ENCODE data around the gene MPRIP.
"Not testable (repeated sequence)": the region's sequence is repeated elsewhere in the genome, so short reads cannot be mapped to it uniquely, and the experiment has no call there.

The MPRIP gene

DNA sequence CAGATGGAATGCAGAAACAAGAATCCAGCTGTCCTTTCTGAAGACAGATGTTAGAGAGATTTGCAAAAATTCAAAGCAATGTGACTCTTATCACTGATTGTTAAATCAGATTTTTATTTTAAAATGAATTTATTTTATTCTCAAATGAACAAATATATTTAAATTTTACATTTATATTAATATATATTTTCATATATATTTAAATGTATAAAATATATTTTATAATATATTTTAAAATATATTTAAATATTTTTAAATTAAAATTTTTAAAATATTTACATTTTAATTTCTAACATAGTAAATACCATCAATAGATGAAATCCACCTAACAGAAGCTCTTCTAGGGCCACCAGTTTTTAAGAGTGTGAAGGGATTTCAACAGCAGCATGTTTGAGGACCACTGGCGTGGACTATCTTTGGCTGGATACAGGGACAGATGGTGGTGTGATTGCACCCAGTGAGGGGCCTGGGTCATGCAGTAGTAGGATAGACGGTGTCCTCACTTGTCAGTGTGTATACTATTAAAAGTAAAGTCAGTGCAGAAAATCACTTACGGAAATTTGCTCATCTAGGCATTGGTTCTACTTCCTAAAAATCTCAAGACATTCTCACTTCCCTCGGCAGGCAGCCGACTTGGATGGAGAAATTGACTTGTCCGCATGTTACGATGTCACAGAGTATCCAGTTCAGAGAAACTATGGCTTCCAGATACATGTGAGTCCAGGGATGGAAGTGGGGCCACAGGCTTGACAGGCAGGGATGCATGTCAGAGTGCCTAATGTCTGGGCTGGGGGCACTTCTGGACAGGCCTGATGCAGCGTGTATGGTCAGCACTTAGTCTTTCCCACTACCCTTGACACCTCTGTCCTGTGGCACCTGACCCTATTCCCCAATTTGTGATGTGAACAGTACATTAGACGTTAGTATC is 107.5 kb downstream of the MPRIP start:
- no peak for DNase-seq (ENCODE audit: low spot score)

DNA sequence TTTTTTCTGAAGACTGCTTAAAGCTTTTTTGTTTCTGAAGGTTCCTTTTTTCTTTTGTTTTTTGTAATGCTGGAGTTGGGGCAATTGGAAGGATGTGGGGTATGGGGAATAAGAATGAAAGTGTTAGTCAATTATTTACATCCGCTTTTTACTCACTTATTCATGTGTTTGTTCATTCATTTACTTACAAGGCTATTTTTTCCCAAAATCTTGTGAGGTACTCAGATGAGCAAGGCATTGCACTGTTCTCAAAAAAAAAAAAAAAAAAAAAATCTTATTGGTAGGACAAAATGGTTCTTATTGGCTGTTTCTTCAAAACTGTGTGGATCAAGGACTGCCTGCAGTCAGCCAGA is 108.2 kb downstream of the MPRIP start:
- DNase-seq (ENCODE audit: low spot score): no peak

DNA sequence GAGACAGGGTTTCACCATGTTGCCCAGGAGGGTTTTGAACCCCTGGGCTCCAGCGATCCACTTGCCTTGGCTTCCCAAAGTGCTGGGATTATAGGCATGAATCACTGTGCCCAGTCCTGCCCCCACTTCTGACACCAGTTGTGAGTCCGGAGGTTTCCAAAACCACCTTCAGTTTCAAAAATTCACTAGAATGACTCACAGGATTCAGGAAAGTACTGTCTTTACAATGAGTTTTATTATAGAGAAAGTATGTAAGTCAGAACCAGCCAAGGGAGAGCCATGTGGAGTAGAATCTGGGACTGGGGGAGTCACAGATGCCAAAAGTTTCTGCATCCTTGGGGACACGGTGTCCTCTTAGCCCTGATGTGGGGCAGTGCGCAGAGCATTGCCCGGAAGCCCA is 108.8 kb downstream of the MPRIP start:
- peak; percentile 70 for DNase-seq (ENCODE audit: low spot score)

DNA sequence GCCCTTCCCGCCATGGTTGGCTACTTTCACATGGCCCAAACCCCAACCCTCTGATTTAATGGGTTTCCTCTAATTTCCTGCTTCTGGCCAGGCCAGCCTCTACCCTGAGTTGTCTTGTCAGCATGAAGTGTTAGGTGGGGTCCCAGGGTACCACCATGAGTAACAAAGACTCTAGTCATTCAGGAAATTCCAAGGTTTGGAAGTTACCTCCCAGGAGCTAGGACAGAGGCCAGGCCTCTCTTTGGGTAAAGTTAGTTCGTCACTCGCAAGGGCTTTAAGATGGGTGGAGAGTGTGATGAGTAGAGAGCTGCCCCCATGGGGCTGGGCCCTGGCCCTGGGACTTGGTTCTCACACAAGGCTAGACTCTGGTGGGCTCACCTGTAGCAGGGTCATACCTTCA is 109.3 kb downstream of the MPRIP start:
- peak; percentile 20 for DNase-seq (ENCODE audit: low spot score)

DNA sequence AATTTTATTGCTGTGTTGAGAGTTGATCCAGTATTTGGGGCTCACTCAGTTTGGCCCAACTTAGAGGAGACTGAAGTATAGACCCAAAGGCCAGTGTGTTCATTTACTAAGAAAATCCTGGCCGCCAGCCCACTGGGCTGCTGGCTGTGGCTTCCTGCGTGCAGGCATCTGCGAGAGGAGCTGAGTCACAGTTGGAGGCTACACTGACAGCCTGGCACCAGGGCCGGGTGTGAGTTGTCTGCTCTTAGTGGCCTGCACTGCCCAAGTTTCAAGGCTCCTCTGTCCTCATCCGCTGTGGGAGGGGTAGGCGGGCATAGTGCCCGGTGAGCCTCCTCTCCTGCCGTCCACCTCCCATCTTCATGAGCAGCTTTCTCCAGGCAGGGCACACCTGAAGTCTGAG is 109.7 kb downstream of the MPRIP start:
- peak; percentile 94 for DNase-seq (ENCODE audit: low spot score)

DNA sequence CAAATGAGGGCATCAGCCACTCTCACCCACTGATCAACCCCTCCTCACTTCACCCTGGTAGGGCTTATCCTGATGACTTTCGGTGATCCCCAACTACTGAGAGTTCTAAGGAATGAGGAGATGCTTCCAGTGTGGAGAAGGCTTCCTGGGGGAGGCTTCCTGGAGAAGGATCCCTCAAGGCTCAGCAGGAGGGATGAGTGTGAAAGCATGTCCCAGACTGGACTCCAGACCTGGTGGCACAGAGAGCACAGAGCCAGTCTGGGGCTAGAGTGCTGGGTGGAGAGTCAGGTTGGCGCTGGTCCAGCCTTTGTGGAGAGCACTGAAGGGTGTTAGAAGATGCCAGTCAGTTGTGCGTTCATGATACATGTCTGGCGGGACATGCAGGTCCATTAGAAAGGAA is 110.1 kb downstream of the MPRIP start:
- DNase-seq (ENCODE audit: low spot score): peak; percentile 23

DNA sequence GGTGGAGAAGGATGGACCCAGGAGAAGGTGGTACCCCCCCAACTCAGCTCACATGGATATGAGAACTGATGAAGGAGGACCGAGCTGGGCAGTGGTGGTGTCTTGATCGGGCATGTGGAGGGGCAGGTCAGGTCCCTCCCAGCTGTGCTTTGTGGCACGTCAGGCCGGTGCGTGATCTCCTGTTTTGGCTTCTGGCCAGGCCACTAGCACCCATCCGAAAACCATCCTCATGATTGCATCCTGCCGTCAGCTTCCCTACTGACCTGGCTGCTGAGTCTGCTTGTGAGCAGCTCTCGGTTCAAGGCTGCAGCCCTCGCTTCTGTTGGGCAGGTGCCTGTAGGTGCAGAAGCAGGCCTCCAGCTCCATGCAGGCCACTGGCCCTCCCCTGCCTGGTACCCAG is 110.8 kb downstream of the MPRIP start:
- DNase-seq (ENCODE audit: low spot score): no peak

DNA sequence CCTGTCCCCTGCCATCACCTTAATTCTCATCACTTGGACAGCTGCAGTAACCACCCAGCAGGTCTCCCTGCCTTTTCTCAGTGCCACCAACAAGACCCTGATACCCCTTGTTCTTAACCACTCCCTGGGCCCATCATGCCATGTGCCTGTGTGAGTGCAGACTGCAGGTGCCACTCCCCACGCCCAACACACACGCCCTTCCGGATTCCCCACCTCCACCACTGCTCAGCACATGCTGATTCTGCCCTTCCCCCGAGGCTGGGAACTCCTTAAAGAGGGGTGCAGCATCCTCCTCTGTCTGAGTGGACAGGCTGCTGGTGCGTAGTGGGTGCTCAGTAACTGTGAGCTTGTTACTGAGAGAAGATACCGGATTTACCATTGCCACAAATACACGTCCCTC is 111.5 kb downstream of the MPRIP start:
- no peak for DNase-seq (ENCODE audit: low spot score)

DNA sequence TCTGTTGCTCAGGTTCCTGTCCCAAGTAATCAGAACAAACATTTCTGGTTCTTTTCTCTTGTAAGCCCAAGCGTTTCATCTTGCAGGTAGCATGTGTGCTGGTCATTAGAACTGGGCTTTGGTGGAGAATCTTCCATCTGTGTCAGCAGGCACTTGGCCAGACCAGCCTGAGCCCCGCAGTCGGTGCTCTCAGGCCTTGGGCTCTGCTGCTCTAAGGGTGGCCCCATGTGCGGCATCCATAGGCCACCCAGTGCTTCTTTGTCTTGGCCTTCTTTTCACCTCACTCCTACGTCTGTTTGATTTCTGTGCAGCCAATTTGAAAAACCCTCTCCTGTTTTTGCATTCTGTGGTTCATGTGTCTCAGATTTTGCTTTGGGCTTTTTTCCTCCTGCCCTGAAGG is 112.3 kb downstream of the MPRIP start:
- no peak for DNase-seq (ENCODE audit: low spot score)

DNA sequence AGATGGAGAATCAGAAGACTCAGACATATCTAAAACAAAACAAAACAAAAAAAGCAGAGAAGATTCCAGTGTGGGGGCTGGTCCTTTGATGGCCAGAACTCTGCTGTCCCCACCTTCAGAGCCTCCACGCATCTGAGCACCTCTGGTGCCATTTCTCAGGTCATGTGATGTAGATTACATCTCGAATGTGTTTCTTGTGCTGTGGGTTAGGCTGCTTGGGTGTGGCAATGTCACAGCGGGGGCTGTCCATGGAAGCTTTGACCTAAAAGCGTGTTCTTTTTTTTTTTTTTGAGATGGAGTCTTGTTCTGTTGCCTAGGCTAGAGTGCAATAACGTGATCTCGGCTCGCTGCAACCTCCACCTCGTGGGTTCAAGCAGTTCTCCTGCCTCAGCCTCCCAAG is 112.7 kb downstream of the MPRIP start:
- no peak for DNase-seq (ENCODE audit: low spot score)

DNA sequence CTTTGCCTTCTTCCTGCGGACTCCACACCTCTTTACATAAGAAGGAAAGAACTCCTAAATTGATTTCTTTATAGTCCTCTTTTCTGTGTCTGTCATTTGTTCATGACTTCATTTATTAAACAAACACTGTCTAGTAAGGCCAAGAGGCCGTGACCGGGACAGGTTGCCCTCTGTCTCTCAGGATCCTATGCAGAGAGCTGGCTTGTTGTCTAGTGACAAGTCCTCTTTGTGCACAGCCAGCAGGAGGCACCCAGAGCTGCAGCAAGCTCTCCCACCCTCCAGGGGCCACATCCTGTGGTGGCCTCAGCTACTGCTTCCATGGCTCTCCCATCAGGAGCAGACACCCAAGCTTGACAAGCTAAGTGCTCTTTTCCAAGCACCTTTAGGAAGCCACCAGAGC is 113.3 kb downstream of the MPRIP start:
- DNase-seq (ENCODE audit: low spot score): no peak

DNA sequence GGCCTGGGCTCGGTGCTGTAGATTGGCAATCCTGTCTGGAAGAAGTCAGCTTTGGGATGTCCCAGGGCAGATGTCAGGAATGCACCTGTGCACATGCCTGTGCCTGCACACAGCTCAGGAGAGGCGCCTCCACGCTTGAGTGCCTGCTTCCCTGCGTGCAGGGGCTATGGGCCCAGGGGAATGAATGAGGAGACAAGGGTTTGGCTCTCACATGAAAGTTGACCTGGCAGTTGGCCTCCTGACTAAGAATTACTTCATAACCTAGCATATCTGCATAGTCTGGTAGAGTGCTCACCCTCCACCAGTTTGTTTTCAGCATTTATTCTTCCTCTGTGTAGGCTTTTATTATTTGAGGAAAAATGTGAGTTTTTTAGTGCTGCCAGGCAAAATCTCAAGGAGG is 113.8 kb downstream of the MPRIP start:
- peak; percentile 82 for DNase-seq (ENCODE audit: low spot score)

DNA sequence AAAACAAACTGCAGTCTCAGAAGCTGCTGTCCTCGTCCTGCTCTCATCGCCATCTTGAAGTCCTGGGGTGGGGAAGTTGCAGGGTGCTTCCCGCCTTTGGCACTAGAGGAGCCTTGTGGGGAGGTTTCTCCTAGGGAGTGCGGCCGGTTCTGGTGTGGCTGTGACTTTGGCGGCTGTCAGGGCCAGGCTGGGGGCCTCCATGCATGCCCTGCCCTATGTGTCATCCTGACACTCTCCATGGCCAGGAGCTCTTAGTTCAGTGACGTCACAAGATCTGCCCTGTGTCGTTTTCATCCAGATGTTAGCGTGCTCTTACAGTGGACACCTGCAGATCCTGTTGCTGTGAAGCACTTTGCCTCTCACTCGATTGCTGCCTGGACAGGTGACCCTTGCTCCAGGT is 114.3 kb downstream of the MPRIP start:
- peak; percentile 63 for DNase-seq (ENCODE audit: low spot score)

DNA sequence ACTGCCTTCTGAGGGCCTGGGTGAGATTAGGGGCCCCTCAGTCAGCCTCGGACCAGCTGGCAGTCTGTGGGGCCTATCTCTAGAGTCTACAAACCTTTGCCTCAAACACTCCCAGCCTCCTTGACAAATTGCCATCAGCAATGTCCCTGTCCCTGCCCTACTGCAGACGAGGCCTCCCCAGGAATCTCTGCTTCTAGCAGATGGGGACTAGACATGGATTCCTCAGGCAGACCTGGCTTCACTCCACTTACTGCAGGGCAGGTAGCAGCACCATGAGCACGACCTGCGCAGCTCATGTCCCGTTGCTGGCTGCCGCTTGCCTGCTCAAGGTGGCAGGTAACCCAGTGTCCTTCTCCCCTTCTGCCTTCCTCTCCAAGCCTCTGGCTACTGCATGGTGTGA is 114.8 kb downstream of the MPRIP start:
- no peak for DNase-seq (ENCODE audit: low spot score)

DNA sequence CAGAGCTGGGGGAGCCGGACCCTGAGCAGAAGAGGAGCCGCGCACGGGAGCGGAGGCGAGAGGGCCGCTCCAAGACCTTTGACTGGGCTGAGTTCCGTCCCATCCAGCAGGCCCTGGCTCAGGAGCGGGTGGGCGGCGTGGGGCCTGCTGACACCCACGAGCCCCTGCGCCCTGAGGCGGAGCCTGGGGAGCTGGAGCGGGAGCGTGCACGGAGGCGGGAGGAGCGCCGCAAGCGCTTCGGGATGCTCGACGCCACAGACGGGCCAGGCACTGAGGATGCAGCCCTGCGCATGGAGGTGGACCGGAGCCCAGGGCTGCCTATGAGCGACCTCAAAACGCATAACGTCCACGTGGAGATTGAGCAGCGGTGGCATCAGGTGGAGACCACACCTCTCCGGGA is 116.2 kb downstream of the MPRIP start:
- not testable (repeated sequence) for DNase-seq (ENCODE audit: low spot score)

DNA sequence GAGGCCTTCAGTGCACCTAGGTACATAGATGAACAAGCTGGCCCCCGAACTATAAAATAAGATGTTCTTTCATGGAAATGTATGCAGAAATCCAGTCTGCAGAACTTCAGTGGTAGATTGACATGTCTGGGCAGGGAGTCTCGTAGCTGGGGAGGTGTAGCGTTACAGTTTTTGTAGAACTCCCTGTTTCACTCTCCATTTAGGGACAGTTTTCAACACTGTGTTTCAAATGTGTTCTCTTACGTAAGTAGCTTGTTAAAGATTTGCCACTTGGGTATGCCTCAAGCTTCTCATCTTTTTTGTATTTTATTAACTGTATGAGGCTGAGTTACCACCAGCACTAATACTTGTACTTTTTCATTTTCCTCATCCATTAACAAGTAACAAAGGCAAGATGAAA is 117.3 kb downstream of the MPRIP start:
- no peak for DNase-seq (ENCODE audit: low spot score)

DNA sequence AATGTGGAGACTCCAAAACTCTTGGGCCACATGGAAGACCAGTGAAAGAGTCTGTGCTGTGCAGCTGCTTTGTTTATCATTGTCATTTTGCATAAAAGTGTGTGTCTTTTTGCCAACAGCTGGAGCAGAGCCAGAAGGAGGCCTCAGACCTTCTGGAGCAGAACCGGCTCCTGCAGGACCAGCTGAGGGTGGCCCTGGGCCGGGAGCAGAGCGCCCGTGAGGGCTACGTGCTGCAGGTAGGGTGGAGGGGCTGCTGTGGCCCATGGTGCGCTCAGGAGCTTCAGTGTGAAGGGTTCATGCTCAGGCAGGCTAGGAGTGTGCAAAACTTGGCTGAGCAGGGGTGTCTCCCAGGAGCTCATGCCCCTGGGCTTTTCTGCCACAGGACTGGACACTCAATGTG is 118.9 kb downstream of the MPRIP start:
- DNase-seq (ENCODE audit: low spot score): no peak

DNA sequence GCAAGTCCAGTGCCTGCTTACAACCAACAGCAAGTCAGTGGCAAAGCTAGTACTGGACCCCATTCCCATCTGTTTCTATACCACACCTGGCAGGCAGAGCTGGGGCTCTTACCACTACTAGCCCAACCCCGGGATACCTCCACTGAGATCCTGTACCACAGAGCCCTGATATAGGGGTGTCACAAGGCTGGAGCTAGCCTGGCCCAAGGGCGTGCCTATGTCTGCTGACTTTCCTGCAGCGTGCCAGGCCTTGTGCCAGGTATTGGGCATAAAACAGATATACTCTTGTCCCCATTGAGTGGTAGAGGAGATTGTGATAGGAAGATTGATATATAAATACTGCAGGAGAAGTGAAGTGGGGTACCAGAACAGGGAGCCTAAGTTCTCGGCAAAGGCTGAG is 119.5 kb downstream of the MPRIP start:
- no peak for DNase-seq (ENCODE audit: low spot score)

DNA sequence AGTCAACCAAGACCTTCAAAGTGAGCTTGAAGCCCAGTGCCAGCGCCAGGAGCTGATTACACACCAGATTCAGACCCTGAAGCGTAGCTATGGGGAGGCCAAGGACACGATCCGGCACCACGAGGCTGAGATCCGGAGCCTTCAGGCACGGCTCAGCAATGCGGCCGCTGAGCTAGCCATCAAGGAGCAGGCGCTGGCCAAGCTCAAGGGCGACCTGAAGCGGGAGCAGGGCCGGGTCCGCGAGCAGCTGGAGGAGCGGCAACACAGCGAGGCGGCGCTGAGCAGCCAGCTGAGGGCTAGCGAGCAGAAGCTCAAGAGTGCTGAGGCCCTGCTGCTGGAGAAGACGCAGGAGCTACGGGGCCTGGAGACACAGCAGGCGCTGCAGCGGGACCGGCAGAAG is 121.9 kb downstream of the MPRIP start:
- DNase-seq (ENCODE audit: low spot score): no peak

DNA sequence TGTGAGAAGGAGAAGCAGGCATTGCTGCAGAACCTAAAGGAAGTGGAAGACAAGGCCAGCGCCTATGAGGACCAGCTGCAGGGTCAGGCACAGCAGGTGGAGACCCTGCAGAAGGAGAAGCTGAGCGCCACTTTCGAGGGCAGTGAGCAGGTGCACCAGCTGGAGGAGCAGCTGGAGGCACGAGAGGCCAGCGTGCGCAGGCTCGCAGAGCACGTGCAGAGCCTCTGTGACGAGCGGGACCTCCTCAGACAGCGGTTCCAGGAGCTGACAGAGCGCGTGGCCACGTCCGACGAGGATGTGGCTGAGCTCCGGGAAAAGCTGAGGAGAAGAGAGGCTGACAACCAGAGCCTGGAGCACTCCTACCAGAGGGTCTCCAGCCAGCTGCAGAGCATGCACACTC is 122.4 kb downstream of the MPRIP start:
- no peak for DNase-seq (ENCODE audit: low spot score)

DNA sequence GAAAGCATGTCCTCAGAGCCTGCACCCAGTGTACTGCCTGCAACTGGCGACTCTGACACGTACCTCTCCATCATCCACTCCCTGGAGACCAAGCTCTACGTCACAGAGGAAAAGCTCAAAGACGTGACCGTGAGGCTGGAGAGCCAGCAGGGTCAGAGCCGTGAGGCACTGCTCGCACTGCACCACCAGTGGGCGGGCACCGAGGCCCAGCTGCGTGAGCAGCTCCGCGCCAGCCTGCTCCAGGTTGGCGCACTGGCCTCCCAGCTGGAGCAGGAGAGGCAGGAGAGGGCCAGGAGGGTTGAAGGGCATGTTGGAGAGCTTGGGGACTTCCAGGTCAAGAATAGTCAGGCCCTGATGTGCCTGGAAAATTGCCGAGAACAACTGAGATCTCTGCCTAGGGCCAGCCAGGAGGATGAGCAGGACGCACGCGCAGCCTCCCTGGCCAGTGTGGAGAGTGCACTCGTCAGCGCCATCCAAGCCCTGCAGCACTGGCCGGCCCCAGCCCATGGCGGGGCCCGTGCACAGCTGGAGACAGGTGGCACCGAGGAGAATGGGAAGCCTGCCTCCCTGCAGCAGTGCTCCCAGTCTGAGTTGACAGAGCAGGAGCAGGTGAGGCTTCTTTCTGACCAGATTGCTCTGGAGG is 123.5 kb downstream of the MPRIP start:
- no peak for DNase-seq (ENCODE audit: low spot score)

DNA sequence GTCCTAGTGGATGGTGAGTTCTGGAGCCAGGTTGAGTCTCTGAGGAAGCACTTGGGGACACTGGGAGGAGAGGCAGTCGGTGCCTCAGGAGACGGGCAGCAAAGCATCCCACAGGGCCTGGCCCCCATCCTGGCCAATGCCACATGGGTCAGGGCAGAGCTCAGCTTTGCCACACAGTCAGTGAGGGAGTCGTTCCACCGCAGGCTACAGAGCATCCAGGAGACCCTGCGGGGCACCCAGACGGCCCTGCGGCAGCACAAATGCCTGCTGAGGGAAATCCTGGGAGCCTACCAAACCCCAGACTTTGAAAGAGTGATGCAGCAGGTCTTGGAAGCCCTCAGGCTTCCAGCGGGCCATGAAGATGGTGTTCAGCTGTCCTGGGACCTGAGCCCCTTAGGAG is 124.2 kb downstream of the MPRIP start:
- DNase-seq (ENCODE audit: low spot score): no peak

DNA sequence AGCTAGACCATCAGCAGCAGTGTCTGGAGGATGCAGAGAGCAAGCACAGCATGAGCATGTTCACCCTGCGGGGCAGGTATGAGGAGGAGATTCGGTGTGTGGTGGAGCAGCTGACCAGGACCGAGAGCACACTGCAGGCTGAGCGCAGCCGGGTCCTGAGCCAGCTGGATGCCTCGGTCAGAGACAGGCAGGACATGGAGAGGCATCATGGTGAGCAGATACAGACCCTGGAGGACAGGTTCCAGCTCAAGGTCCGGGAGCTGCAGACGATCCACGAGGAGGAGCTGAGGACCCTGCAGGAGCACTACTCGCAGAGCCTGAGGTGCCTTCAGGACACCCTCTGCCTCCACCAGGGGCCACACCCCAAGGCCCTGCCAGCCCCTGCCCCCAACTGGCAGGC is 125.1 kb downstream of the MPRIP start:
- DNase-seq (ENCODE audit: low spot score): no peak

DNA sequence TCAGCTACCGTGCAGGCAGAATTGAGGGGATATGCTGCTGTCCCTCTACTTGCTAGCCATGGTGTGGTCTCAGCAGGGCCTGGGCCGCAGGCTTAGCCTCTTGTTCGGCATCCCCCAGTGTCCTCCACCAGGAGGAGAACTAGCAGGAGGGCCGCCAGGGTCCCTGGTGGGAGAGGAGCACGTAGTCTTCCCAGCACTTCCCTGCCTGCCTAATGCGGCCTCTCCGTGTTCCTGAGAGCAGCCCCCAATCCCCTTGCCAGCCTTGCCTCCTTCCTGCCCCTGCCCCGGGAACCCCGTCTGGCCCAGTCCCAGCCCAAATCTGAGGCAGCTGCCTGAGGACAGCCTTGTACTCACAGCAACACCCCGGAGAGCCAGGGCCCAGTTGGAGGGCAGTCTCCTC is 125.7 kb downstream of the MPRIP start:
- no peak for DNase-seq (ENCODE audit: low spot score)

Data from GM03348 (cell line).